ENCODE measurements around the gene SCGB1A1. TPM values are rescaled to one million over a fixed set of nuclear protein-coding genes. Genes with fewer than 3 reads are reported as not detected.

The SCGB1A1 gene
- total and polyA plus RNA-seq, 2 of the 13 experiments (the other 11 are each of a cell fraction or from before 2014, with no cell fraction given), result not detected

DNA sequence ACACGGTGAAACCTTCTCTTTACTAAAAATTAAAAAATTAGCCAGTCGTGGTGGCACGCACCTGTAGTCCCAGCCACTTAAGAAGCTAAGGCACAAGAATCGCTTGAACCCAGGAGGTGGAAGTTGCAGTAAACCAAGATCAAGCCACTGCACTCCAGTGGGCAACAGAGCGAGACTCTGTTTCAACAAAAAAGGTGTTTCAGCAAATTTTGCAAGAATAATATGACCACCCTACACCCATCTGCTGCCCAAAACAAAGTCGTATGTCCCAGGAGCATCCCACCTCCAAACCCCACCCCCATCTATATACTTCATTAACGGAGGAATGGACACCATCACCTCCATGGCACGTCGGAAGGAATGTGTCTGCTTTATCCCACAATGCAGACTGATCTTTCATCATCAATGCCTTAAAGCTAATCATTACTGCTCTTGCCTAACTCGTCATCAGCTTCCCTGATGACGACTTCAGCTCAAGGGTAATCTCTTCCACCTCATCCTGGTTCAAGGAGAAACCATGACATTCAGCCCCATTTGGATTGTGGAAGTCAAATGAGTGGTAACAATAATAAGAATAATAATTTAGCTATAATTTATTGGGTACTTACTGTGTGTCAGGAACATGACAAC lies 34.1 kb downstream of the SCGB1A1 start:
- intact Hi-C loops (cut with micrococcal nuclease; ENCODE audit: unreplicated experiment) (no loop called here), in situ Hi-C loops (cut with HindIII; ENCODE audit: extremely low pct_ligation_motif_present, low pct_unique_long_range_greater_than_20kb) (no loop called here)
- Histone ChIP-seq H3K27me3 (ENCODE audit: control insufficient read depth in 1 of 2, insufficient read depth in 2 of 2, low read length in 2 of 2) (peaks cover under 1% of the 10 kb centered on the region in 2 experiments; a peak in 2 of 5 replicates), H3K79me2 (ENCODE audit: insufficient read depth, low read length) (no peaks in the 10 kb centered on the region), H2AFZ (ENCODE audit: low read length) (no peak overlapping the region), H3K36me3 (replicated peaks in 1 of 2; ENCODE audit: control insufficient read depth in 1 of 2, insufficient read depth in 2 of 2, low read length in 2 of 2) (no peaks in the 10 kb centered on the region), H3K27ac (ENCODE audit: extremely low read length, insufficient read depth, low read length) (no peak overlapping the region), H3K4me3 (replicated peaks in 1 of 3; ENCODE audit: insufficient read depth in 1 of 3, low read depth in 2 of 3, low read length in 3 of 3) (no peak overlapping the region), H3K4me2 (ENCODE audit: low read depth, low read length) (no peak overlapping the region), H4K20me1 (ENCODE audit: insufficient read depth, low read length) (no peaks in the 10 kb centered on the region), H3K9ac (ENCODE audit: insufficient read depth, low read depth, low read length) (no peak overlapping the region), H3K4me1 (ENCODE audit: insufficient read depth, low read length) (peaks cover 17% of the 10 kb centered on the region), H3K9me3 (ENCODE audit: low read length) (no peaks in the 10 kb centered on the region)
- DNase-seq (ENCODE audit: low spot score) (no peak), FAIRE-seq (no peak), ATAC-seq (no peak)
- POLR2A ChIA-PET, result no interaction called here
- 62% methylated on average over 11 of the region's 11 CpGs for WGBS (ENCODE audit: low lambda C conversion rate)
- CTCF ChIA-PET (ENCODE audit: low intra/inter-chr PET ratio, low total read pairs), result no interaction called here
- no TSS peak for BruUV-seq (replicated peaks)
- TF ChIP-seq, protein P1, sequence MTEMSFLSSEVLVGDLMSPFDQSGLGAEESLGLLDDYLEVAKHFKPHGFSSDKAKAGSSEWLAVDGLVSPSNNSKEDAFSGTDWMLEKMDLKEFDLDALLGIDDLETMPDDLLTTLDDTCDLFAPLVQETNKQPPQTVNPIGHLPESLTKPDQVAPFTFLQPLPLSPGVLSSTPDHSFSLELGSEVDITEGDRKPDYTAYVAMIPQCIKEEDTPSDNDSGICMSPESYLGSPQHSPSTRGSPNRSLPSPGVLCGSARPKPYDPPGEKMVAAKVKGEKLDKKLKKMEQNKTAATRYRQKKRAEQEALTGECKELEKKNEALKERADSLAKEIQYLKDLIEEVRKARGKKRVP (CRISPR knock-in tag; IDR thresholded peaks at IDR 0.05), result no peak
- TF ChIP-seq SMYD3 (CRISPR knock-in tag; IDR thresholded peaks at IDR 0.05), result no peak
- no peak for TF ChIP-seq MXI1 (IDR thresholded peaks at IDR 0.05; ENCODE audit: borderline replicate concordance, low read depth, low read length)
- TF ChIP-seq ZNF501 (CRISPR knock-in tag; IDR thresholded peaks at IDR 0.05), result no peak
- TF ChIP-seq ZNF557 (CRISPR knock-in tag; IDR thresholded peaks at IDR 0.05), result no peak
- no peak for TF ChIP-seq ZFP36L2 (CRISPR knock-in tag; IDR thresholded peaks at IDR 0.05)
- TF ChIP-seq KLF9 (CRISPR knock-in tag; IDR thresholded peaks at IDR 0.05; ENCODE audit: low read depth), result no peak
- no peak for TF ChIP-seq ZNF678 (CRISPR knock-in tag; IDR thresholded peaks at IDR 0.05)
- no peak for TF ChIP-seq TSC22D2 (CRISPR knock-in tag; IDR thresholded peaks at IDR 0.05; ENCODE audit: borderline replicate concordance)
- TF ChIP-seq, protein P2, sequence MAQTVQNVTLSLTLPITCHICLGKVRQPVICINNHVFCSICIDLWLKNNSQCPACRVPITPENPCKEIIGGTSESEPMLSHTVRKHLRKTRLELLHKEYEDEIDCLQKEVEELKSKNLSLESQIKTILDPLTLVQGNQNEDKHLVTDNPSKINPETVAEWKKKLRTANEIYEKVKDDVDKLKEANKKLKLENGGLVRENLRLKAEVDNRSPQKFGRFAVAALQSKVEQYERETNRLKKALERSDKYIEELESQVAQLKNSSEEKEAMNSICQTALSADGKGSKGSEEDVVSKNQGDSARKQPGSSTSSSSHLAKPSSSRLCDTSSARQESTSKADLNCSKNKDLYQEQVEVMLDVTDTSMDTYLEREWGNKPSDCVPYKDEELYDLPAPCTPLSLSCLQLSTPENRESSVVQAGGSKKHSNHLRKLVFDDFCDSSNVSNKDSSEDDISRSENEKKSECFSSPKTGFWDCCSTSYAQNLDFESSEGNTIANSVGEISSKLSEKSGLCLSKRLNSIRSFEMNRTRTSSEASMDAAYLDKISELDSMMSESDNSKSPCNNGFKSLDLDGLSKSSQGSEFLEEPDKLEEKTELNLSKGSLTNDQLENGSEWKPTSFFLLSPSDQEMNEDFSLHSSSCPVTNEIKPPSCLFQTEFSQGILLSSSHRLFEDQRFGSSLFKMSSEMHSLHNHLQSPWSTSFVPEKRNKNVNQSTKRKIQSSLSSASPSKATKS (CRISPR knock-in tag; IDR thresholded peaks at IDR 0.05), result no peak
- TF ChIP-seq, protein P3, sequence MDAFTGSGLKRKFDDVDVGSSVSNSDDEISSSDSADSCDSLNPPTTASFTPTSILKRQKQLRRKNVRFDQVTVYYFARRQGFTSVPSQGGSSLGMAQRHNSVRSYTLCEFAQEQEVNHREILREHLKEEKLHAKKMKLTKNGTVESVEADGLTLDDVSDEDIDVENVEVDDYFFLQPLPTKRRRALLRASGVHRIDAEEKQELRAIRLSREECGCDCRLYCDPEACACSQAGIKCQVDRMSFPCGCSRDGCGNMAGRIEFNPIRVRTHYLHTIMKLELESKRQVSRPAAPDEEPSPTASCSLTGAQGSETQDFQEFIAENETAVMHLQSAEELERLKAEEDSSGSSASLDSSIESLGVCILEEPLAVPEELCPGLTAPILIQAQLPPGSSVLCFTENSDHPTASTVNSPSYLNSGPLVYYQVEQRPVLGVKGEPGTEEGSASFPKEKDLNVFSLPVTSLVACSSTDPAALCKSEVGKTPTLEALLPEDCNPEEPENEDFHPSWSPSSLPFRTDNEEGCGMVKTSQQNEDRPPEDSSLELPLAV (CRISPR knock-in tag; conservative IDR thresholded peaks at IDR 0.05; ENCODE audit: low read depth), result no peak
- TF ChIP-seq MAFK (conservative IDR thresholded peaks at IDR 0.05 in 1 of 2, IDR thresholded peaks at IDR 0.05 in 1 of 2; ENCODE audit: low read length in 2 of 2), result peak; percentile 75 to 89
- TF ChIP-seq ZMAT3 (CRISPR knock-in tag; conservative IDR thresholded peaks at IDR 0.05), result no peak
- TF ChIP-seq, protein P4, sequence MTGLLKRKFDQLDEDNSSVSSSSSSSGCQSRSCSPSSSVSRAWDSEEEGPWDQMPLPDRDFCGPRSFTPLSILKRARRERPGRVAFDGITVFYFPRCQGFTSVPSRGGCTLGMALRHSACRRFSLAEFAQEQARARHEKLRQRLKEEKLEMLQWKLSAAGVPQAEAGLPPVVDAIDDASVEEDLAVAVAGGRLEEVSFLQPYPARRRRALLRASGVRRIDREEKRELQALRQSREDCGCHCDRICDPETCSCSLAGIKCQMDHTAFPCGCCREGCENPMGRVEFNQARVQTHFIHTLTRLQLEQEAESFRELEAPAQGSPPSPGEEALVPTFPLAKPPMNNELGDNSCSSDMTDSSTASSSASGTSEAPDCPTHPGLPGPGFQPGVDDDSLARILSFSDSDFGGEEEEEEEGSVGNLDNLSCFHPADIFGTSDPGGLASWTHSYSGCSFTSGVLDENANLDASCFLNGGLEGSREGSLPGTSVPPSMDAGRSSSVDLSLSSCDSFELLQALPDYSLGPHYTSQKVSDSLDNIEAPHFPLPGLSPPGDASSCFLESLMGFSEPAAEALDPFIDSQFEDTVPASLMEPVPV (CRISPR knock-in tag; IDR thresholded peaks at IDR 0.05), result no peak
- TF ChIP-seq NFKBIZ (CRISPR knock-in tag; IDR thresholded peaks at IDR 0.05), result no peak
- TF ChIP-seq EEA1 (CRISPR knock-in tag; IDR thresholded peaks at IDR 0.05; ENCODE audit: borderline replicate concordance), result no peak
- TF ChIP-seq ZBTB3 (CRISPR knock-in tag; IDR thresholded peaks at IDR 0.05; ENCODE audit: borderline replicate concordance, low read depth), result no peak
- no peak for TF ChIP-seq RBFOX2 (IDR thresholded peaks at IDR 0.05; ENCODE audit: low read depth, low read length)
- no peak for TF ChIP-seq RFX5 (IDR thresholded peaks at IDR 0.05; ENCODE audit: low read depth, low read length)
